D721Med (cell line): ENCODE results near the gene IRGQ.
"Not testable (repeated sequence)": the region's sequence is repeated elsewhere in the genome, so short reads cannot be mapped to it uniquely, and the experiment has no call there.

Experiments used
- DNase-seq: peaks from one replicate; pipeline ENCODE4 v3.0.0; 2011; ENCODE audit warnings: low spot score; ENCODE audit not compliant: insufficient read length
- FAIRE-seq: peaks from 2 replicates; lab custom pipeline; 2011; peaks lifted over from hg19 to GRCh38; lab: Jason Lieb, UNC
- TF ChIP-seq, protein P1 (sequence below): IDR thresholded peaks from 2 replicates; pipeline ENCODE4 v1.5.1; 2012; ENCODE audit warnings: mild to moderate bottlenecking, control low read depth; ENCODE audit not compliant: insufficient read depth; ENCODE audit errors: missing control alignments

Gene IRGQ

DNA sequence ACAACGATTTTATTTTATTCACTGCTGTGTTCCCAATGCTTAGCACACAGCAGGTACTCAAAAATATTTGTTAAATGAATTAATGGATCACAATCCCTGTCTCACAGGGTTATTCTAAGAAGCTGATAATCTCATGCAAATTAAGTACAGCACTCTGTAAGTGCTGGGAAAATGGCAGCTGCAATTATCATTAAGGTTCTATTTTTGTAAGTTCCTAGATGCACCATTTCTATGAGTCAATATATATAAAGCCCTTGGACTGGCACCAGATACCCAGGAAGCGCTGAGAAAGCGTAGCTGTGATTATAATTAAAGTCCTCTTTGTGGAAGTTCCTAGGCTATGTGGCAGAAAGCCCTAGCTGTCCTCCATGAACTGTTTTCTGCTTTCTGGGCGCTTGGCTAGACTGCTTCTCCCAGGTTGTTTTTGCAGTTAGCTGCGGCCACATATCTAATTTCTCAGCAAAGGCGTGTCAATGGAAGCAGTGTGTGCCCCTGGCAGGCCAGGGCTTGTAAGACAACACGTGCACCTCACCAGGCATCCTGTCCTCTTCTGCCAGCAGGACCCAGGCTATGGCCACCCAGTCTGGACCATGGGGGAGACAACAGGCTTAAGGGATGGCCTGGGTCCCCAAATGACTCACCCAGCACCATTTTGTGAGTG is 10.8 kb upstream of the IRGQ start:
- DNase-seq (no peak), FAIRE-seq (no peak)
- TF ChIP-seq, protein P1, sequence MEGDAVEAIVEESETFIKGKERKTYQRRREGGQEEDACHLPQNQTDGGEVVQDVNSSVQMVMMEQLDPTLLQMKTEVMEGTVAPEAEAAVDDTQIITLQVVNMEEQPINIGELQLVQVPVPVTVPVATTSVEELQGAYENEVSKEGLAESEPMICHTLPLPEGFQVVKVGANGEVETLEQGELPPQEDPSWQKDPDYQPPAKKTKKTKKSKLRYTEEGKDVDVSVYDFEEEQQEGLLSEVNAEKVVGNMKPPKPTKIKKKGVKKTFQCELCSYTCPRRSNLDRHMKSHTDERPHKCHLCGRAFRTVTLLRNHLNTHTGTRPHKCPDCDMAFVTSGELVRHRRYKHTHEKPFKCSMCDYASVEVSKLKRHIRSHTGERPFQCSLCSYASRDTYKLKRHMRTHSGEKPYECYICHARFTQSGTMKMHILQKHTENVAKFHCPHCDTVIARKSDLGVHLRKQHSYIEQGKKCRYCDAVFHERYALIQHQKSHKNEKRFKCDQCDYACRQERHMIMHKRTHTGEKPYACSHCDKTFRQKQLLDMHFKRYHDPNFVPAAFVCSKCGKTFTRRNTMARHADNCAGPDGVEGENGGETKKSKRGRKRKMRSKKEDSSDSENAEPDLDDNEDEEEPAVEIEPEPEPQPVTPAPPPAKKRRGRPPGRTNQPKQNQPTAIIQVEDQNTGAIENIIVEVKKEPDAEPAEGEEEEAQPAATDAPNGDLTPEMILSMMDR: no peak

DNA sequence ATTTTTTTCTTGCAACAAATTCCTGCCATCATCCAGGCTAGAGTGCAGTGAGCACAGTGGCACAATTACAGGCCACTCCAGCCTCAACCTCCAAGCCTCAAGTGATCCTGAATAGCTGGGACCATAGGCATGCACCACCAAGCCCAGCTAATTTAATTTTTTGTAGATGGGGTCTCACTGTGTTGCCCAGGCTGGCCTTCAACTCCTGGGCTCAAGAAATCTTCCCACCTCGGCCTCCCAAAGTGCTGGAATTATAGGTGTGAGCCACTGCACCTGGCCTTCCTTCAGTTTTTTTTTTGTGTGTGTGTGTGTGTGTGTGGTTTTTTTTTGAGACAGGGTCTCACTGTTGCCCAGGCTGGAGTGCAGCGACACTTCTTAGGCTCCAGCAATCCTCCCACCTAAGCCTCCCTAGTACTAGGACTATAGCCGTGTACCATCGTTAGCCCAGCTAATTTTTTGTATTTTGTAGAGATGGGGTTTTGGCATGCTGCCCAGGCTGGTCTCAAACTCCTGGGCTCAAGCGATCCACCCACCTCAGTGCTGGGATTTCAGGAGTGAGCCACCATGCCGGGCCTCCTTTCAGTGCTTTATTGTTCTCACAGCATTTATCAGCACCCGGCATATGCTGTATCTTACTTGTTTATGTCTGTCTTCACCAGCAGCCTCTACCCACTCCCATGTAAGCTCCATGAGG is 10.1 kb upstream of the IRGQ start:
- DNase-seq (no peak), FAIRE-seq (no peak)
- TF ChIP-seq, protein P1: no peak

DNA sequence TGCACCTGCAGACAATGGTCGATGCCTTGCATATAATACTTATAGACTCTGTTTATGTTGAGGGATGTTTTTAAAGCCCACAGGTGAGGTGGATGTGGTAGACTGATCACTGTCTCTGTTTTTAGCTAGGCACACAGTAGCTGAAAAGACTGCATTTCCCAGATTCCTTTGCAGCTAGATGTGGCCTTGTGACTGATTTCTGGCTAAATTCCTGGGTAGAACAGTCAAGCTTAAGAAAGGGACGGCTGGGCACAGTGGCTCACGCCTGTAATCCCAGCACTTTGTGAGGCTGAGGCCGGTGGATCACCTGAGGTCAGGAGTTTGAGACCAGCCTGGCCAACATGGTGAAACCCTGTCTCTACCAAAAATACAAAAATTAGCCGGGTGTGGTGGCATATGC is 4.4 kb upstream of the IRGQ start:
- not testable (repeated sequence) for FAIRE-seq, DNase-seq

DNA sequence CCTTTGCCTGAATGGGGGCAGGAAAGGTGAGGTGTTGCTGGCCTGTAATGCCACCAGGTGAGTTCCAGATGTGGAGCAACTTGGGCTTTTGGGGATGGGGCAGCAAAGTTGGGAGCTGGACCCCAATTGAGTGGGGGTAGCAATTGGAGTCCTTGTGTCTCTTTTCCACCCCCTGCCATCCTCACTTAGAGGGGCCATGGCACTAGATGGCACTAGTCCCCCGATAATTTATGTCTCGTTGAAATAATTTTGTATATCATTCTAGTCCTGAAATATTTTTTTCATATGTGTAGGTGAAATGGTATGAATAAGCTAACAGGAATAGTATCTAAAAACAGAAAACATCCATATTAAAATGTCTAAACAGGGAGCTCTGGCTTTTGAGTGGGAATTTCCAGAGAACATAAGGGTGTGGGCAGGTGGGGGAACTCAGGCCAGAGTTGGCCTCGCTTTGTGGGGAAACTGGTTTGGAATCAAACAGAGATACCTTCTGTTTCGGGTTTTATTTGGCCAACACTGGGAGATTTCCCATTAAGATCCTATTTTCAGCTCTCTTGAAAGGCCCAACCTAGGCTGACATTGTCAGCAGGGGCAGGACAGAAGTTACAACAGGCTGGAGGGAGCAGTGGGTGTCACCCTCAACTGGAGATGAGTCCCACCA is 3.8 kb upstream of the IRGQ start:
- no peak for DNase-seq
- FAIRE-seq: no peak
- TF ChIP-seq, protein P1: no peak

DNA sequence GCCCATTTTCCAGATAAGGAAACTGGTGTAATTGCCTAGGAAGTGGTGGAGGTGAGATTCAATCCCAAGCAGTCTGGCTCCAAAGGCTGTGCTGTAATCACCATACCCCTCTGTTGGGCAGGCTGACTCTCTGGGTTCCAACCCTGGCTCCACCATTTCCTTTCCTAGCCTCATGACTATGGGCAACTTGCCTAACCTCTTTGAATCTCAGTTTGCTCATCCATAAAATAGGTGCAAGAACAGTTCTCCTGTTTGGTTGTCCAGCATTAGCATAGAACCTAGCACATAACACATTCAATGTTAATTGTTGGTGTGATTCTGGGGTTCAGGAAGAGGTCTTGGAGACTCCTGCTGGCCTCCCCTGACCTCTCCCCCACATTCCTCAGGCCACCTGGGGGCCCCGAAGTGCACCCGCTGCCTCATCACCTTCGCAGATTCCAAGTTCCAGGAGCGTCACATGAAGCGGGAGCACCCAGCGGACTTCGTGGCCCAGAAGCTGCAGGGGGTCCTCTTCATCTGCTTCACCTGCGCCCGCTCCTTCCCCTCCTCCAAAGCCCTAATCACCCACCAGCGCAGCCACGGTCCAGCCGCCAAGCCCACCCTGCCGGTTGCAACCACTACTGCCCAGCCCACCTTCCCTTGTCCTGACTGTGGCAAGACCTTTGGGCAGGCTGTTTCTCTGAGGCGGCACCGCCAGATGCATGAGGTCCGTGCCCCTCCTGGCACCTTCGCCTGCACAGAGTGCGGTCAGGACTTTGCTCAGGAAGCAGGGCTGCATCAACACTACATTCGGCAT is 2.7 kb upstream of the IRGQ start:
- FAIRE-seq: no peak
- TF ChIP-seq, protein P1: no peak
- DNase-seq: no peak

DNA sequence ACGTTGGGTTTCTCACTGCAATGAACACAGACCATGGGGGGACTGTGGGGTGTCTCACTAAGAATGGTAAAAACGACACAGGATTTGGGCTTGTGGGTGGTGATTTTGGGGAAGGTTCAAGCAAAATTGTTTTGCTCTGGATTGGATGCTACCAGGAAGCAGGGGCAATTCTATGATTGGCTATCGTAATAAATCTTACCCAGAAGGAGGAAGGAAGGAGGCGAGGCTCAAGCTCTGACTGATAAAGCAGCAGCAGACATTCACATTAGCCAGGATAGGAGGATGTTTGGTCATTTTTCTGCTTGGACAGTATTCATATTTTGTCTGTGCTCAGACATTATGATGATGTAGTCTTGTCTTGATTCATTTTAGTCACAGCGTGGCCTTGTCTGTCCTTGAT is 1.9 kb upstream of the IRGQ start:
- FAIRE-seq (no peak), DNase-seq (no peak)
- TF ChIP-seq, protein P1: no peak

DNA sequence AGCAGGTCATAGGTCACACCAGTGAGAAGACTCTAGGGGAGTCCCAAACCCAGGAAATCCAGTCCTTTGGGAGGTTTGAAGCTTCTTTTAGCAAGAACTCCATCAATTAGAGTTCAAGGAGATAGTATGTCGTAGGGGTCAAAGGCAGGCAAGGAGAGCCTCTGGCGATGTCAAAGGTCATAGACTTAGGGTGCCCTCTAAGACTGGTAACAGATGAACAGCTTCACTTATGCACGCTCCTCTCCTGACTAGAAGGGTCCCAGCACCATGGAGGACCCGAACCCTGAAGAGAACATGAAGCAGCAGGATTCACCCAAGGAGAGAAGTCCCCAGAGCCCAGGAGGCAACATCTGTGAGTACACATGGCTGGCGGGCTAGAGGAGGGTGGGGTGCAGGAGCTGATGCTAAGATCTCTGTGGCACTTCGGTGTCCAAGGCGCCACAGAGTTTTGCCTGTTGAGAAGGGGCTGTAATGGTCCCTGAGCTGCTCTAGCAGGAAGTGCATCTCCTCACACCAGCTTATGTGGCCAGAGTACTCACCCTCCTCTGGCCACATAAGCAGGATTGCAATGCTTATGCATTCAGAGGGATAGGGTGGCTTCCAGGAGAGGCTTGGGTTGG is 1.0 kb upstream of the IRGQ start:
- DNase-seq (no peak), FAIRE-seq (no peak)
- TF ChIP-seq, protein P1: no peak
